HCT116 (cell line): ENCODE data around the gene ELP1. TPM values are rescaled to one million over a fixed set of nuclear protein-coding genes. Genes with fewer than 3 reads are reported as not detected.

Experiments used
- ATAC-seq: fragments of 200-7000 bp; cut with Tn5 transposase; 2 replicates; pipeline ENCODE4 v1.9.1; 2020; ENCODE audit warnings: mild to moderate bottlenecking, moderate library complexity
- BruUV-seq: library from RNA; stranded (reverse); fragments of 400-500 nt; replicated peaks from 2 replicates; lab custom pipeline; 2021; lab: Mats Ljungman, UMichigan
- CTCF ChIA-PET: fragments of 300-600 bp; sonication (Branson Sonifier 250); formaldehyde crosslinking; loops from one replicate; lab custom pipeline; 2021; ENCODE audit warnings: antibody characterized with exemption; lab: Charles Lee
- POLR2A ChIA-PET: fragments of 300-600, 350-600 bp; sonication (Branson Sonifier 250); formaldehyde crosslinking; loops from one replicate; lab custom pipeline; 2021; ENCODE audit warnings: antibody characterized with exemption; lab: Charles Lee
- RAD21 ChIA-PET, 2 experiments: fragments of 300-600 bp; sonication (Branson Sonifier 250); formaldehyde crosslinking; loops; one replicate each; lab custom pipeline; 2023; ENCODE audit warnings: low total read pairs in 2 of 2; ENCODE audit not compliant: uncharacterized antibody in 2 of 2, unreplicated experiment in 2 of 2, low non-redundant PET in 1 of 2; lab: Charles Lee
- DNase-seq: peaks from one replicate; pipeline ENCODE4 v3.0.0-alpha.2; 2010; ENCODE audit warnings: low read depth, low spot score
- H2AFZ ChIP-seq: fragments of 200-600 bp; shearing (Covaris generic), sonication (generic); 2 replicates; pipeline ENCODE4 v1.6.1; 2017; ENCODE audit warnings: low read depth, mixed run types, mixed read lengths, antibody characterized with exemption, low read length; ENCODE audit not compliant: poor library complexity, severe bottlenecking
- H3K27ac ChIP-seq: 2 replicates; pipeline ENCODE4 v1.5.1; 2012; ENCODE audit warnings: low read depth, low read length
- H3K27me3 ChIP-seq: fragments of 200-600 bp; sonication (generic); 2 replicates; pipeline ENCODE4 v1.6.1; 2016; ENCODE audit warnings: mixed run types, low read length, mixed read lengths; ENCODE audit not compliant: insufficient read depth
- H3K36me3 ChIP-seq, 2 experiments: fragments of 200-500 bp in 1 of 2; fragments of 200-600 bp in 1 of 2; sonication (Bioruptor generic) in 1 of 2; sonication (generic) in 1 of 2; 2 replicates each; pipeline versions ENCODE4 v1.5.1 to v1.6.1; 2014 to 2016; ENCODE audit warnings: low read length in 2 of 2, inconsistent platforms in 1 of 2, mixed read lengths in 1 of 2, mixed run types in 1 of 2; ENCODE audit not compliant: insufficient read depth in 2 of 2, control insufficient read depth in 1 of 2
- H3K4me1 ChIP-seq, 2 experiments: fragments of 200-600 bp in 1 of 2; sonication (generic) in 1 of 2; 2 replicates each; pipeline versions ENCODE4 v1.5.1 to v1.6.1; 2012 to 2017; ENCODE audit warnings: low read length in 2 of 2, inconsistent platforms in 1 of 2, mild to moderate bottlenecking in 1 of 2, mixed read lengths in 1 of 2, mixed run types in 1 of 2, moderate library complexity in 1 of 2; ENCODE audit not compliant: insufficient read depth in 2 of 2, control insufficient read depth in 1 of 2
- H3K4me2 ChIP-seq: fragments of 200-600 bp; sonication (generic); 2 replicates; pipeline ENCODE4 v1.6.1; 2017; ENCODE audit warnings: mixed run types, low read length, mixed read lengths
- H3K4me3 ChIP-seq, 2 experiments: fragments of 200-600 bp in 1 of 2; sonication (generic) in 1 of 2; replicated peaks in 1 of 2; 2 replicates each; pipeline ENCODE4 v1.5.1; 2011 to 2016; ENCODE audit warnings: low read length in 2 of 2, control low read depth in 1 of 2, low read depth in 1 of 2, mild to moderate bottlenecking in 1 of 2, mixed read lengths in 1 of 2, mixed run types in 1 of 2
- H3K79me2 ChIP-seq: fragments of 200-600 bp; sonication (generic); 2 replicates; pipeline ENCODE4 v1.6.1; 2017; ENCODE audit warnings: mild to moderate bottlenecking, mixed run types, low read length, moderate library complexity, mixed read lengths; ENCODE audit not compliant: insufficient read depth
- H3K9ac ChIP-seq: fragments of 200-600 bp; sonication (generic); 2 replicates; pipeline ENCODE4 v1.6.1; 2016; ENCODE audit warnings: low read length, mixed read lengths
- H3K9me2 ChIP-seq: fragments of 200-600 bp; sonication (generic), shearing (Covaris generic); 2 replicates; pipeline ENCODE4 v1.6.1; 2017; ENCODE audit warnings: mixed run types, mild to moderate bottlenecking, moderate library complexity; ENCODE audit not compliant: insufficient read depth
- H3K9me3 ChIP-seq, 2 experiments: fragments of 200-500 bp in 1 of 2; fragments of 200-600 bp in 1 of 2; sonication (Bioruptor generic) in 1 of 2; sonication (generic) in 1 of 2; 2 replicates each; pipeline ENCODE4 v1.6.1; 2014 to 2017; ENCODE audit warnings: low read length in 2 of 2, mixed read lengths in 2 of 2, inconsistent platforms in 1 of 2, low read depth in 1 of 2, mild to moderate bottlenecking in 1 of 2, mixed run types in 1 of 2, moderate library complexity in 1 of 2; ENCODE audit not compliant: control insufficient read depth in 1 of 2, insufficient read depth in 1 of 2
- H4K20me1 ChIP-seq: fragments of 200-600 bp; sonication (generic), shearing (Covaris generic); 2 replicates; pipeline ENCODE4 v1.6.1; 2017; ENCODE audit warnings: mixed run types, mild to moderate bottlenecking, moderate library complexity; ENCODE audit not compliant: insufficient read depth
- ATF3 ChIP-seq: IDR thresholded peaks from 2 replicates; pipeline ENCODE4 v1.6.1; 2012
- CBX3 ChIP-seq: IDR thresholded peaks from 2 replicates; pipeline ENCODE4 v1.6.1; 2012; ENCODE audit warnings: low read depth
- CEBPB ChIP-seq: IDR thresholded peaks from 2 replicates; pipeline ENCODE4 v1.6.1; 2012; ENCODE audit warnings: low read depth
- CTCF ChIP-seq, 3 experiments: fragments of 200-600 bp in 1 of 3; sonication (generic) in 1 of 3; IDR thresholded peaks in 2 of 3; conservative IDR thresholded peaks in 1 of 3; 2 replicates each; pipeline ENCODE4 v1.5.1; 2012 to 2017; ENCODE audit warnings: low read depth in 2 of 3, low read length in 2 of 3, antibody characterized with exemption in 1 of 3, borderline replicate concordance in 1 of 3, control low read depth in 1 of 3, mild to moderate bottlenecking in 1 of 3, mixed read lengths in 1 of 3, mixed run types in 1 of 3, moderate library complexity in 1 of 3; ENCODE audit not compliant: insufficient read depth in 1 of 3
- EGR1 ChIP-seq: IDR thresholded peaks from 2 replicates; pipeline ENCODE4 v1.6.1; 2012; ENCODE audit warnings: low read depth
- ELF1 ChIP-seq: IDR thresholded peaks from 2 replicates; pipeline ENCODE4 v1.6.1; 2012; ENCODE audit warnings: low read depth, borderline replicate concordance
- FOSL1 ChIP-seq: IDR thresholded peaks from 2 replicates; pipeline ENCODE4 v1.6.1; 2012; ENCODE audit warnings: low read depth
- JUND ChIP-seq: IDR thresholded peaks from 2 replicates; pipeline ENCODE4 v1.6.1; 2012
- POLR2A ChIP-seq: IDR thresholded peaks from 2 replicates; pipeline ENCODE4 v1.7.0; 2011; ENCODE audit warnings: borderline replicate concordance; ENCODE audit not compliant: insufficient read depth, insufficient read length; ENCODE audit errors: extremely low read depth
- POLR2AphosphoS5 ChIP-seq: IDR thresholded peaks from 2 replicates; pipeline ENCODE4 v1.6.1; 2011; ENCODE audit warnings: mild to moderate bottlenecking, low read depth, low read length, moderate library complexity
- RAD21 ChIP-seq: IDR thresholded peaks from 2 replicates; pipeline ENCODE4 v1.6.1; 2012; ENCODE audit warnings: low read depth, mild to moderate bottlenecking
- REST ChIP-seq: IDR thresholded peaks from 2 replicates; pipeline ENCODE4 v1.6.1; 2012; ENCODE audit warnings: low read depth
- SRF ChIP-seq: IDR thresholded peaks from 2 replicates; pipeline ENCODE4 v1.6.1; 2012; ENCODE audit warnings: low read depth
- TCF7L2 ChIP-seq: IDR thresholded peaks from 2 replicates; pipeline ENCODE4 v1.7.0; 2011; ENCODE audit warnings: borderline replicate concordance, inconsistent platforms; ENCODE audit not compliant: insufficient read depth, insufficient read length; ENCODE audit errors: extremely low read depth
- YY1 ChIP-seq: IDR thresholded peaks from 2 replicates; pipeline ENCODE4 v1.6.1; 2011; ENCODE audit warnings: low read length, low read depth, moderate library complexity, mild to moderate bottlenecking; ENCODE audit not compliant: insufficient replicate concordance; ENCODE audit errors: extremely low read depth
- ZBTB33 ChIP-seq: IDR thresholded peaks from 2 replicates; pipeline ENCODE4 v1.6.1; 2011; ENCODE audit warnings: mild to moderate bottlenecking, low read length, moderate library complexity; ENCODE audit not compliant: insufficient replicate concordance; ENCODE audit errors: extremely low read depth
- ZFX ChIP-seq: fragments of 450-650 bp; IDR thresholded peaks from 2 replicates; pipeline ENCODE4 v1.6.1; 2017
- ZNF274 ChIP-seq: fragments of 200-500 bp; sonication (Bioruptor generic); IDR thresholded peaks from 2 replicates; pipeline ENCODE4 v1.6.1; 2014; ENCODE audit warnings: mild to moderate bottlenecking, low read depth, low read length, inconsistent platforms
- intact Hi-C: fragments of 100-400 bp; cut with micrococcal nuclease; formaldehyde crosslinking; loops from 2 replicates; pipeline ENCODE4 v1.10.0; 2022
- total RNA-seq: library from RNA; stranded (reverse); gene quantifications from one replicate; pipeline ENCODE4 v1.2.1, GENCODE V29; 2021; ENCODE audit not compliant: unreplicated experiment
- TF ChIP-seq, protein P1 (sequence below): IDR thresholded peaks from 2 replicates; pipeline ENCODE4 v1.6.1; 2012

Gene ELP1
- total RNA-seq, 1 experiment from 2014 or later, result 28.8 TPM

- BruUV-seq, result no TSS peak
- CTCF ChIA-PET, result no interaction called here
- Histone ChIP-seq H3K27me3 (no peaks in the 10 kb centered on the region), H3K4me3 (no peak overlapping the region), H3K9me2 (no peaks in the 10 kb centered on the region), H4K20me1 (no peaks in the 10 kb centered on the region), H3K4me2 (no peak overlapping the region), H3K9ac (no peak overlapping the region), H3K79me2 (no peaks in the 10 kb centered on the region), H3K4me1 (no peaks in the 10 kb centered on the region), H3K36me3 (peaks cover 30 to 47% of the 10 kb centered on the region in 2 experiments), H3K9me3 (no peaks in the 10 kb centered on the region), H2AFZ (no peak overlapping the region), H3K27ac (no peak overlapping the region)
- TF ChIP-seq FOSL1, result no peak
- no peak for TF ChIP-seq POLR2AphosphoS5
- no peak for TF ChIP-seq ATF3
- TF ChIP-seq ZBTB33, result no peak
- TF ChIP-seq, protein P1, sequence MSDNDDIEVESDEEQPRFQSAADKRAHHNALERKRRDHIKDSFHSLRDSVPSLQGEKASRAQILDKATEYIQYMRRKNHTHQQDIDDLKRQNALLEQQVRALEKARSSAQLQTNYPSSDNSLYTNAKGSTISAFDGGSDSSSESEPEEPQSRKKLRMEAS, result no peak
- TF ChIP-seq YY1, result no peak
- TF ChIP-seq CEBPB, result no peak
- no peak for TF ChIP-seq EGR1
- TF ChIP-seq REST, result no peak
- no peak for TF ChIP-seq ZFX
- no peak for TF ChIP-seq SRF
- no peak for TF ChIP-seq CBX3
- no peak for TF ChIP-seq RAD21
- TF ChIP-seq POLR2A, result no peak
- no peak for TF ChIP-seq JUND
- no peak for TF ChIP-seq TCF7L2
- TF ChIP-seq CTCF (IDR thresholded peaks at IDR 0.05 in 2 of 3, conservative IDR thresholded peaks at IDR 0.05 in 1 of 3; ENCODE audit: borderline replicate concordance in 1 of 3, insufficient read depth in 1 of 3, low read depth in 2 of 3, low read length in 2 of 3), result no peak
- TF ChIP-seq ZNF274, result no peak
- no peak for TF ChIP-seq ELF1
- RAD21 ChIA-PET, result no interaction called here
- POLR2A ChIA-PET, result no interaction called here
- ATAC-seq (no peak), DNase-seq (no peak)
- intact Hi-C loops, result no loop called here
Observed at GRCh38 chr9:108910914-108911313, 23.0 kb downstream of the ELP1 start.
